K562 (cell line): ENCODE results near the gene TP53BP1. TPM values are rescaled to one million over a fixed set of nuclear protein-coding genes. Genes with fewer than 3 reads are reported as not detected.

Experiments
- ATAC-seq: fragments of 200-7000 bp; cut with Tn5 transposase; 3 replicates; pipeline ENCODE4 v1.9.1; 2020; ENCODE audit warnings: moderate library complexity
- BruUV-seq: library from RNA; stranded (reverse); fragments of 400-500 nt; replicated peaks from 2 replicates; lab custom pipeline; 2021; lab: Mats Ljungman, UMichigan
- CTCF ChIA-PET: fragments of 300-600 bp; formaldehyde crosslinking; extraction: SDS; loops from one replicate; lab custom pipeline; 2021; ENCODE audit warnings: low intra/inter-chr PET ratio; lab: Yijun Ruan, JAX
- POLR2A ChIA-PET: fragments of 300-600, 350-650 bp; sonication (Branson Sonifier 250); formaldehyde crosslinking; extraction: SDS; loops from one replicate; lab custom pipeline; 2021; ENCODE audit warnings: antibody characterized with exemption, inconsistent platforms; lab: Yijun Ruan, JAX
- DNase-seq, 4 experiments: peaks; one replicate each; pipeline versions ENCODE4 v3.0.0 to v3.0.0-alpha.2; 2011 to 2018; ENCODE audit warnings: low spot score in 3 of 4, mixed read lengths in 3 of 4; ENCODE audit errors: extremely low read depth in 1 of 4
- FAIRE-seq: peaks from 2 replicates; lab custom pipeline; 2011; peaks lifted over from hg19 to GRCh38; lab: Jason Lieb, UNC
- H2AFZ ChIP-seq: 2 replicates; pipeline ENCODE4 v1.6.0; 2011; ENCODE audit warnings: low read depth, low read length, control low read depth, inconsistent platforms
- H3K27ac ChIP-seq: fragments of 200-600 bp; 3 replicates; pipeline ENCODE4 v1.8.0; 2011; ENCODE audit warnings: low read depth, mild to moderate bottlenecking, control low read depth, inconsistent platforms, low read length, moderate library complexity, mixed read lengths; ENCODE audit errors: extremely low read depth
- H3K27me3 ChIP-seq, 2 experiments: fragments of 300-600 bp in 1 of 2; 2 replicates in 1 of 2; 3 replicates in 1 of 2; pipeline versions ENCODE4 v1.6.0 to v1.8.0; 2011; ENCODE audit warnings: inconsistent platforms in 2 of 2, low read length in 2 of 2, mild to moderate bottlenecking in 1 of 2, mixed read lengths in 1 of 2, moderate library complexity in 1 of 2; ENCODE audit not compliant: control insufficient read depth in 2 of 2, insufficient read depth in 2 of 2
- H3K36me3 ChIP-seq: fragments of 300-600 bp; 3 replicates; pipeline ENCODE4 v1.8.0; 2011; ENCODE audit warnings: mild to moderate bottlenecking, low read length, inconsistent platforms; ENCODE audit not compliant: control insufficient read depth, insufficient read depth
- H3K4me1 ChIP-seq, 2 experiments: fragments of 200-600 bp in 1 of 2; replicated peaks in 1 of 2; 2 replicates in 1 of 2; 3 replicates in 1 of 2; pipeline versions ENCODE4 v1.5.1 to v1.8.0; 2011; ENCODE audit warnings: inconsistent platforms in 2 of 2, low read length in 2 of 2, mild to moderate bottlenecking in 1 of 2, mixed read lengths in 1 of 2, moderate library complexity in 1 of 2; ENCODE audit not compliant: control insufficient read depth in 2 of 2, insufficient read depth in 2 of 2
- H3K4me2 ChIP-seq: 2 replicates; pipeline ENCODE4 v1.6.1; 2011; ENCODE audit warnings: low read length, control low read depth, inconsistent platforms, mixed read lengths; ENCODE audit not compliant: insufficient read depth
- H3K4me3 ChIP-seq: fragments of 200-600 bp; sonication (generic), shearing (Covaris generic); 2 replicates; pipeline ENCODE4 v1.5.1; 2016; ENCODE audit warnings: control low read depth, inconsistent platforms
- H3K79me2 ChIP-seq: fragments of 200-600 bp; 3 replicates; pipeline ENCODE4 v1.8.0; 2011; ENCODE audit warnings: low read length, inconsistent platforms; ENCODE audit not compliant: control insufficient read depth, insufficient read depth
- H3K9ac ChIP-seq, 2 experiments: 2 replicates each; pipeline versions ENCODE4 v1.6.0 to v1.6.1; 2011; ENCODE audit warnings: low read depth in 2 of 2, low read length in 2 of 2, control low read depth in 1 of 2, inconsistent platforms in 1 of 2, mild to moderate bottlenecking in 1 of 2, mixed read lengths in 1 of 2; ENCODE audit not compliant: insufficient read depth in 1 of 2
- H3K9me1 ChIP-seq: one replicate; pipeline ENCODE4 v1.6.0; 2011; ENCODE audit warnings: inconsistent platforms, mild to moderate bottlenecking, low read length, moderate library complexity; ENCODE audit not compliant: control insufficient read depth, insufficient read depth
- H3K9me3 ChIP-seq: replicated peaks from 2 replicates; pipeline ENCODE4 v1.5.1; 2011; ENCODE audit warnings: low read depth, low read length, inconsistent platforms; ENCODE audit not compliant: control insufficient read depth, insufficient read depth
- H4K20me1 ChIP-seq: replicated peaks from 2 replicates; pipeline ENCODE4 v1.6.1; 2011; ENCODE audit warnings: low read length, inconsistent platforms, mixed read lengths; ENCODE audit not compliant: control insufficient read depth, insufficient read depth
- BCLAF1 ChIP-seq, 2 experiments: fragments of 450-650 bp in 1 of 2; IDR thresholded peaks; 2 replicates each; pipeline ENCODE4 v1.6.1; 2011 to 2017; ENCODE audit warnings: low read depth in 2 of 2, antibody characterized with exemption in 1 of 2, borderline replicate concordance in 1 of 2, low read length in 1 of 2, mild to moderate bottlenecking in 1 of 2, mixed read lengths in 1 of 2; ENCODE audit not compliant: control insufficient read depth in 1 of 2
- CEBPB ChIP-seq: fragments of 450-650 bp; IDR thresholded peaks from 2 replicates; pipeline ENCODE4 v1.6.1; 2016; ENCODE audit warnings: missing genetic modification characterization, missing compliant biosample characterization
- CEBPG ChIP-seq, 3 experiments: fragments of 200-800 bp in 1 of 3; sonication (Bioruptor generic) in 1 of 3; sonication (generic) in 1 of 3; formaldehyde crosslinking in 1 of 3; IDR thresholded peaks in 2 of 3; conservative IDR thresholded peaks in 1 of 3; 2 replicates each; pipeline versions ENCODE4 v1.6.1 to v1.8.0; 2016 to 2022; ENCODE audit warnings: missing compliant biosample characterization in 2 of 3, missing genetic modification characterization in 2 of 3, mild to moderate bottlenecking in 1 of 3, missing genetic modification reagents in 1 of 3
- POLR2A ChIP-seq: fragments of 450-650 bp; conservative IDR thresholded peaks from 2 replicates; pipeline ENCODE4 v1.6.1; 2016
- WGBS: fragments of 100-300 bp; shearing (Covaris generic); methylation state at CpG from one replicate; pipeline ENCODE4 v1.1.6; 2016; ENCODE audit warnings: low coverage, mixed read lengths; ENCODE audit not compliant: insufficient coverage; ENCODE audit errors: missing lambda C conversion rate; 5-methylcytosine and 5-hydroxymethylcytosine counted together
- in situ Hi-C: fragments of 300-500 bp; cut with MboI; formaldehyde crosslinking; loops from 4 replicates; pipeline ENCODE4 v1.15.0; 2018; ENCODE audit warnings: inconsistent platforms, mixed read lengths
- intact Hi-C: fragments of 100-400 bp; cut with micrococcal nuclease; formaldehyde crosslinking; loops from 2 replicates; pipeline ENCODE4 v1.14.2; 2022
- polyA plus RNA-seq, 8 experiments: library from polyadenylated mRNA; depleted of rRNA in 4 of 8; stranded (reverse) in 5 of 8; unstranded in 3 of 8; fragments of >200 nt; fragmentation: Nextera tagmentation in 2 of 8; fragmentation: Illumina TruSeq in 1 of 8; extraction: Ambion mirVana in 2 of 8; extraction: Trizol in 1 of 8; gene quantifications; 2 replicates each; pipeline versions ENCODE4 v1.2.1 to v1.2.3, GENCODE V29; 2011 to 2014; ENCODE audit warnings: inconsistent platforms in 1 of 8, missing spikeins in 1 of 8
- total RNA-seq, 7 experiments: library from RNA; depleted of rRNA in 6 of 7; stranded (reverse); fragments of >200 nt in 6 of 7; fragmentation: Illumina TruSeq in 2 of 7; extraction: Trizol in 2 of 7; gene quantifications; 2 replicates each; pipeline versions ENCODE4 v1.2.1 to v1.2.3, GENCODE V29; 2011 to 2021; ENCODE audit warnings: low replicate concordance in 1 of 7

Gene TP53BP1
- total and polyA plus RNA-seq, 9 of the 15 experiments (the other 6 are each of a cell fraction or from before 2014, with no cell fraction given) = 5.7 to 63.3 (median 30.9) TPM

- in situ Hi-C loops = no loop called here
- no TSS peak for BruUV-seq
These were observed 8.5 kb downstream of the TP53BP1 start for GRCh38 chr15:43484455-43484854.

More at GRCh38 chr15:43484455-43484854, 8.5 kb downstream of the TP53BP1 start:
- H3K4me1 ChIP-seq = peaks cover 8 to 10% of the 10 kb centered on the region in 2 experiments; a peak in 4 of 5 replicates
- no peak overlapping the region for H2AFZ ChIP-seq
- H3K9me3 ChIP-seq = no peaks in the 10 kb centered on the region; the same call in 1 of the 2 replicates
- ATAC-seq (peak; percentile 37), DNase-seq (no peak), FAIRE-seq (no peak)
- no peak overlapping the region for H3K4me2 ChIP-seq
- H3K9me1 ChIP-seq = no peaks in the 10 kb centered on the region
- H3K36me3 ChIP-seq = peaks cover 54% of the 10 kb centered on the region
- no peaks in the 10 kb centered on the region for H4K20me1 ChIP-seq
- H3K27ac ChIP-seq = peak overlapping the region; percentile 47; the same call in 1 of the 3 replicates
- TF ChIP-seq BCLAF1 (IDR thresholded peaks at IDR 0.05; ENCODE audit: borderline replicate concordance in 1 of 2, control insufficient read depth in 1 of 2, low read depth in 2 of 2, low read length in 1 of 2) (no peak), POLR2A (no peak), CEBPB (tag) (peak; percentile 75), CEBPG (CRISPR knock-in tag; IDR thresholded peaks at IDR 0.05) (no peak), CEBPG (tag; conservative IDR thresholded peaks at IDR 0.05 in 1 of 2, IDR thresholded peaks at IDR 0.05 in 1 of 2) (0 out of 4 replicates have a peak, but pooled peaks have one; percentile 19 to 24)
- POLR2A ChIA-PET = interaction anchor here (0.8 to 1.0 kb wide), 3 partner anchors 9 to 47 kb away, joined by 3 to 8 read pairs (median 3); partner anchors contain the start of gene TP53BP1
- H3K27me3 ChIP-seq = no peaks in the 10 kb centered on the region
- H3K79me2 ChIP-seq = peaks cover 2% of the 10 kb centered on the region; the same call in 1 of the 3 replicates
- H3K9ac ChIP-seq = 0 out of 4 replicates have a peak overlapping the region, but pooled peaks of 1 of the 2 experiments have one; percentile 22
- H3K4me3 ChIP-seq = no peak overlapping the region
- CTCF ChIA-PET = no interaction called here
- 75% methylated on average over 2 of the region's 2 CpGs for WGBS
- intact Hi-C loops = no loop called here
